HG02571 (cell line): ENCODE results near the gene RNF180.
"Not testable (repeated sequence)": the region's sequence is repeated elsewhere in the genome, so short reads cannot be mapped to it uniquely, and the experiment has no call there.

Experiments used
- ATAC-seq: cut with Tn5 transposase; IDR thresholded peaks from one replicate; pipeline ENCODE4 v1.9.1; 2021; ENCODE audit warnings: mild to moderate bottlenecking, moderate library complexity; ENCODE audit not compliant: unreplicated experiment

Gene RNF180

DNA sequence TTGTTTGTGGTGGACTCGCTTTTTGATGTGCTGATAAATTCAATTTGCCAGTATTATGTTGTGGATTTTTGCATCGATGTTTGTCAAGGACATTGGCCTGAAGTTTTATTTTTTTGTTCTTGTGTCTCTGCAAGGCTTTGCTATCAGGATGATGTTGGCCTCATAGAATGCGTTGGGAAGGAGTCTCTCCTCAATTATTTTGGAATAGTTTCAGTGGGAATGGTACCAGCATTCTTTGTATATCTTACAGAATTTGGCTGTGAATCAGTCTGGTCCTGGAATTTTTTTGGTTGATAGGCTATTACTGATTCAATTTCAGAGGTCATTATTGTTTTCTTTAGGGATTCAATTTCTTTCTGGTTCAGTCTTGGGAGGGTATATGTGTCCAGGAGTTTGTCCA lies 198.8 kb downstream of the RNF180 start:
- no peak for ATAC-seq

DNA sequence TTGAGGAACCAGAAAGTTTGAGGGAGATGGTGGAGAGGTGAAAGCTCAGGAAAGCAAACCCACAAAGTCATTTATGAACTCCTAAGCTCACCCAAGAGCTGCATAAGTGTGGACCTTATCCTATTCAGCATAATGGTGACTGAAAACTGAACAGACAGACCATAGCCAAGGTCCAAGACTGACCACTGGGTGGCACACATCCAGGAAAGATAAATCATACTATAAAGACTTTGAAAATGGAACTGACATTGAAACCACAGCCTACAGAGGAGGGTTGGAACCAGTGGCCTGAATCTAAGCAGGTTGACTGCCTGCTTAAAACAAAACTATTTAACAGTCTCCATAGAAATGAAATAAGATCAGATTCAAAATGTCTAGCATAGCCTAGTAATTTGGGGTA lies 219.1 kb downstream of the RNF180 start:
- peak; percentile 72 for ATAC-seq

DNA sequence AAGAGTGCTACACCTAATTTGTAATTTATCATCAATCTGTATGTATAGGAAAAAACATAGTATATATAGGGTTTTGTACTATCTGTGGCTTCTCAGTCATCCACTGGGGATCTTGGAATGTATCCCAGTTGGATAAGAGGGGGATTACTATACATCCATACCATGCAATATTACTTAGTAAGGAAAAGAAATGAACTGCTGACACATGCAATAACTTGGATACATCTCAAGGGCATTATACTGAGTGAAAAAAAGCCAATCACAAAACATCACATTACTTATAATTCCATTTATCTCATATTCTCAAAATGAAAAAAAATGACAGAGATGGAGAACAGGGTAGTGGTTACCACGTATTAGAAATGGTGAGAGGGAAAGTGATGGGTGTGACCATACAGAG lies 231.9 kb downstream of the RNF180 start:
- ATAC-seq: no peak

GRCh38 chr5:64398735-64399134 lies 233.1 kb downstream of the RNF180 start:
- ATAC-seq: not testable (repeated sequence)

DNA sequence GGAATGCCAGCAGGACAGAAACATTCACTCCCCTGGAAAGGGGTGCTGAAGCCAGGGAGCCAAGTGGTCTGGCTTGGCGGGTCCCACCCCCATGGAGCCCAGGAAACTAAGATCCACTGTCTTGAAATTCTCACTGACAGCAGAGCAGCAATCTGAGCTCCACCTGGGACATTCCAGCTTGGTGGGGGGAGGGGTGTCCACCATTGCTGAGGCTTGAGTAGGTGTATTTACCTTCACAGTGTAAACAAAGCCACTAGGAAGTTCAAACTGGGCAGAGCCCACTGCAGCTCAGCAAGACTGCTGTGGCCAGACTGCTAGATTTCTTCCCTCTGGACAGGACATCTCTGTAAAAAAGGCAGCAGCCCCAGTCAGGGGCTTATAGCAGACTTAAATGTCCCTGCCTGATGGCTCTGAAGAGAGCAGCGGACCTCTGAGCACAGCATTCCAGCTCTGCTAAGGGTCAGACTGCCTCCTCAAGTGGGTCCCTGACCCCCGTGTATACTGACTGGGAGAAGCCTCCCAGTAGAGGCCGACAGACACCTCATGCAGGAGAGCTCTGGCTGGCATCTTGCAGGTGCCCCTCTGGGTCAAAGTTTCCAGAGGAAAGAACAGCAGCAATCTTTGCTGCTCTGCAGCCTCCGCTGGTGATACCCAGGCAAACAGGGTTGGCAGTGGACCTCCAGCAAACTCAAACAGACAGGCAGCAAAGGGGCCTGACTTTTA lies 241.6 kb downstream of the RNF180 start:
- ATAC-seq: not testable (repeated sequence)

DNA sequence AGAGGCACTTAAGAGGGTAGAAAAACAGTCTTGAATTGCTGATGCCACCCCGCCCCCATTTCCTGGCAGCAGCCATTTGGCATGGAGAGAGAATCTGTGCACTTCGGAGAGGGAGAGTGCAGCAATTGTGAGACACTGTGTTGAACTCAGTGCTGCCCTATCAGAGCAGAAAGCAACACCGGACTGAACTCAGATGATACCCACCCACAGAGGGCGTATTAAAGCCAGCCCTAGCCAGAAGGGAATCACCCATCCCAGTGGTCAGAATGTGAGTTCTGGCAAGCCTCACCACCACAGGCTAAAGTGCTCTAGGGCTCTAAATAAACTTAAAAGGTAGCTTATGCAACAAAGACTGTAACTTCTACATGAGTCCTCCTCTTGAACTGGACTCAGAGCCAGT lies 251.7 kb downstream of the RNF180 start:
- ATAC-seq: no peak

DNA sequence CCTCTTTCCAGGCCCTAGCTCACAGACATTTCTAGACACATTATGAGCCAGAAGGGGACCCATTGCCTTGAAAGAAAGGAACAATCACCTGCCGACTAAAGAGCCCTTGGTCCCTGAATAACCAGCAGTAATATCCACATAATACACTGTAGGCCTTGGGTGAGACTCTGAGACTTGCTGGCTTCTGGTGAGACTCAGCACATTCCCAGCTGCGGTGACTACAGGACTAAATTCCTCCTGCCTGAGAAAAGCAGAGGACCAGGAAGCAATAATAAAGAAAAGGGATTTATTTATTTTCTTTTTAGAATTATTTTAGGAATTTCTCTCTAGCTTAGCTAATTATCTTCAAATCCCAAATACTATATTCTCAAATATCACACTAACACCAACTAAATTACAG lies 252.4 kb downstream of the RNF180 start:
- ATAC-seq: no peak
